Measurements from ENCODE around the gene CMSS1. TPM values are rescaled to one million over a fixed set of nuclear protein-coding genes. Genes with fewer than 3 reads are reported as not detected.

The CMSS1 gene
- total RNA-seq, 1 experiment from 2014 or later = 48.9 TPM

Other genes with a start within 250 kb of the CMSS1 start
- 11.8 and 19.1 TPM in 2 replicates for gene COL8A1, start 179.3 kb upstream of the CMSS1 start, total RNA-seq (2014; rRNA removed; shearing (Covaris generic); ENCODE audit: low replicate concordance)

Data from MG63 (cell line).